22Rv1 (cell line): ENCODE results near the gene TPT1.

Experiments used
- CTCF ChIP-seq: fragments of 450-650 bp; IDR thresholded peaks from 2 replicates; pipeline ENCODE4 v1.5.1; 2017; ENCODE audit warnings: mild to moderate bottlenecking
- ZFX ChIP-seq: fragments of 450-650 bp; IDR thresholded peaks from 2 replicates; pipeline ENCODE4 v1.6.1; 2017; ENCODE audit warnings: antibody characterized with exemption, borderline replicate concordance

- TF ChIP-seq CTCF = peak; percentile 9; the same call in 1 of the 2 replicates
- no peak for TF ChIP-seq ZFX
Observed at GRCh38 chr13:45327253-45327955, 13.6 kb downstream of the TPT1 start.
